HCT116 (cell line): ENCODE data around the gene PALMD.

ENCODE experiments used
- EZH2 ChIP-seq: fragments of 200-600 bp; sonication (generic); IDR thresholded peaks from 2 replicates; pipeline ENCODE4 v1.6.1; 2017; ENCODE audit warnings: antibody characterized with exemption, mixed run types
- EZH2phosphoT487 ChIP-seq: fragments of 200-600 bp; IDR thresholded peaks from 2 replicates; pipeline ENCODE4 v1.6.1; 2018; ENCODE audit warnings: antibody characterized with exemption, borderline replicate concordance
- FOSL1 ChIP-seq: IDR thresholded peaks from 2 replicates; pipeline ENCODE4 v1.6.1; 2012; ENCODE audit warnings: low read depth
- POLR2A ChIP-seq: IDR thresholded peaks from 2 replicates; pipeline ENCODE4 v1.7.0; 2011; ENCODE audit warnings: borderline replicate concordance; ENCODE audit not compliant: insufficient read depth, insufficient read length; ENCODE audit errors: extremely low read depth
- RAD21 ChIP-seq: IDR thresholded peaks from 2 replicates; pipeline ENCODE4 v1.6.1; 2012; ENCODE audit warnings: low read depth, mild to moderate bottlenecking
- REST ChIP-seq: IDR thresholded peaks from 2 replicates; pipeline ENCODE4 v1.6.1; 2012; ENCODE audit warnings: low read depth
- SIN3A ChIP-seq: IDR thresholded peaks from 2 replicates; pipeline ENCODE4 v1.6.1; 2012; ENCODE audit warnings: low read depth
- SRF ChIP-seq: IDR thresholded peaks from 2 replicates; pipeline ENCODE4 v1.6.1; 2012; ENCODE audit warnings: low read depth
- YY1 ChIP-seq: IDR thresholded peaks from 2 replicates; pipeline ENCODE4 v1.6.1; 2011; ENCODE audit warnings: low read length, low read depth, moderate library complexity, mild to moderate bottlenecking; ENCODE audit not compliant: insufficient replicate concordance; ENCODE audit errors: extremely low read depth
- TF ChIP-seq, protein P1 (sequence below), 3 experiments: fragments of 200-600 bp in 1 of 3; sonication (generic) in 1 of 3; IDR thresholded peaks in 2 of 3; conservative IDR thresholded peaks in 1 of 3; 2 replicates each; pipeline ENCODE4 v1.5.1; 2012 to 2017; ENCODE audit warnings: low read depth in 2 of 3, low read length in 2 of 3, antibody characterized with exemption in 1 of 3, borderline replicate concordance in 1 of 3, control low read depth in 1 of 3, mild to moderate bottlenecking in 1 of 3, mixed read lengths in 1 of 3, mixed run types in 1 of 3, moderate library complexity in 1 of 3; ENCODE audit not compliant: insufficient read depth in 1 of 3

DNA sequence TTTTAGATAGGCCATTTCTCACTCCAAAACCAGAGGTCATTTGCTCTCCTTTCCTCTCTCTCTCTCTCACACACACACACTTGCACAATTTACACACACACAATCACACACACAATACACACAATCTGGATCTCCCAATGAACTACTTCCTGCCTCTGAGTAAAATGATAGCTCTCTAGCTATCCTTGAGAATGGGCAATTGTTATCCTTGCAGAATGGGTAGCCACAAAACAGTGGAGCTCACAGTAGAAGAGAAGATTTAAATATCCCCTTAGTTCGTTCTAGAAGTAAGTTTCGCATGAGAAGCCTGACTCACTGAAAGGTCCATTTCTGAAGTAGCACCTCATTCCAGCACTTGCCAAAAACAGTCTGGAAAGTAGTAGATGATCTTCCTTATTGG, 17.6 kb downstream of the PALMD start:
- TF ChIP-seq FOSL1 = no peak
- no peak for TF ChIP-seq EZH2
- no peak for TF ChIP-seq RAD21
- TF ChIP-seq EZH2phosphoT487 = no peak
- TF ChIP-seq SRF = no peak
- no peak for TF ChIP-seq POLR2A
- TF ChIP-seq REST = no peak
- TF ChIP-seq, protein P1, sequence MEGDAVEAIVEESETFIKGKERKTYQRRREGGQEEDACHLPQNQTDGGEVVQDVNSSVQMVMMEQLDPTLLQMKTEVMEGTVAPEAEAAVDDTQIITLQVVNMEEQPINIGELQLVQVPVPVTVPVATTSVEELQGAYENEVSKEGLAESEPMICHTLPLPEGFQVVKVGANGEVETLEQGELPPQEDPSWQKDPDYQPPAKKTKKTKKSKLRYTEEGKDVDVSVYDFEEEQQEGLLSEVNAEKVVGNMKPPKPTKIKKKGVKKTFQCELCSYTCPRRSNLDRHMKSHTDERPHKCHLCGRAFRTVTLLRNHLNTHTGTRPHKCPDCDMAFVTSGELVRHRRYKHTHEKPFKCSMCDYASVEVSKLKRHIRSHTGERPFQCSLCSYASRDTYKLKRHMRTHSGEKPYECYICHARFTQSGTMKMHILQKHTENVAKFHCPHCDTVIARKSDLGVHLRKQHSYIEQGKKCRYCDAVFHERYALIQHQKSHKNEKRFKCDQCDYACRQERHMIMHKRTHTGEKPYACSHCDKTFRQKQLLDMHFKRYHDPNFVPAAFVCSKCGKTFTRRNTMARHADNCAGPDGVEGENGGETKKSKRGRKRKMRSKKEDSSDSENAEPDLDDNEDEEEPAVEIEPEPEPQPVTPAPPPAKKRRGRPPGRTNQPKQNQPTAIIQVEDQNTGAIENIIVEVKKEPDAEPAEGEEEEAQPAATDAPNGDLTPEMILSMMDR (IDR thresholded peaks at IDR 0.05 in 2 of 3, conservative IDR thresholded peaks at IDR 0.05 in 1 of 3; ENCODE audit: borderline replicate concordance in 1 of 3, insufficient read depth in 1 of 3, low read depth in 2 of 3, low read length in 2 of 3) = no peak
- no peak for TF ChIP-seq SIN3A
- no peak for TF ChIP-seq YY1
